GM12878 (cell line): ENCODE measurements around the gene GABRB1.

Experiments used
- CREB1 ChIP-seq: IDR thresholded peaks from 2 replicates; pipeline ENCODE4 v1.6.1; 2012; ENCODE audit warnings: low read depth, mild to moderate bottlenecking, inconsistent platforms
- POLR2AphosphoS5 ChIP-seq: IDR thresholded peaks from 2 replicates; pipeline ENCODE4 v1.6.1; 2011; ENCODE audit warnings: mild to moderate bottlenecking, low read length, inconsistent platforms
- TCF7 ChIP-seq: IDR thresholded peaks from 2 replicates; pipeline ENCODE4 v1.6.1; 2014; ENCODE audit warnings: antibody characterized with exemption, borderline replicate concordance
- ZBED1 ChIP-seq: IDR thresholded peaks from 2 replicates; pipeline ENCODE4 v1.6.1; 2016; ENCODE audit warnings: borderline replicate concordance

DNA sequence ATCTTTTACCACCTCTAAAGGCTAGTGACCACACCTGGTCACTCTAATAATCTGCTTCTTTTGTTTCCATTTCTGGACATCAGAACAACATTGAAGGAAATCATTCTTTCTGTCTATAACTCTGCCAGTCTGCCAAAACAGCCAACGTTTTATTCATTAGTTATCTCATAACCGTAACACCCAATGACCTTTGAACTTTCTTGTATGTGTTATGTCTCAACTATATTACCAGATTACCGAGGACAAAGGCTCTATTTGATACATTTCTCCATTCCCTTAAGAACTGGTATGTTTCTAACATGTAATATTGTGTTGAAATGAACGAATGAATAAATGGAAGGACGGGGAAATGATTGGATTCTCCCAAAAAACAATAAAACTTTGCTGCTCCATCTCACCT is 152.7 kb downstream of the GABRB1 start:
- no peak for TF ChIP-seq ZBED1
- no peak for TF ChIP-seq POLR2AphosphoS5
- no peak for TF ChIP-seq TCF7
- TF ChIP-seq CREB1: no peak
